GM12864 (cell line): ENCODE results near the gene LCP2.

Experiments used
- DNase-seq: peaks from one replicate; pipeline ENCODE4 v3.0.0-alpha.2; 2011; ENCODE audit warnings: low read depth
- H3K4me3 ChIP-seq: 2 replicates; pipeline ENCODE4 v1.5.1; 2011; ENCODE audit warnings: mild to moderate bottlenecking, low read depth, low read length, control low read depth
- TF ChIP-seq, protein P1 (sequence below): IDR thresholded peaks from 2 replicates; pipeline ENCODE4 v1.5.1; 2011; ENCODE audit warnings: low read depth, mild to moderate bottlenecking, moderate library complexity, low read length, control low read depth, inconsistent platforms; ENCODE audit errors: missing control alignments

LCP2 gene

GRCh38 chr5:170238456-170239196 is 59.0 kb downstream of the LCP2 start:
- H3K4me3 ChIP-seq: no peak overlapping the region
- TF ChIP-seq, protein P1, sequence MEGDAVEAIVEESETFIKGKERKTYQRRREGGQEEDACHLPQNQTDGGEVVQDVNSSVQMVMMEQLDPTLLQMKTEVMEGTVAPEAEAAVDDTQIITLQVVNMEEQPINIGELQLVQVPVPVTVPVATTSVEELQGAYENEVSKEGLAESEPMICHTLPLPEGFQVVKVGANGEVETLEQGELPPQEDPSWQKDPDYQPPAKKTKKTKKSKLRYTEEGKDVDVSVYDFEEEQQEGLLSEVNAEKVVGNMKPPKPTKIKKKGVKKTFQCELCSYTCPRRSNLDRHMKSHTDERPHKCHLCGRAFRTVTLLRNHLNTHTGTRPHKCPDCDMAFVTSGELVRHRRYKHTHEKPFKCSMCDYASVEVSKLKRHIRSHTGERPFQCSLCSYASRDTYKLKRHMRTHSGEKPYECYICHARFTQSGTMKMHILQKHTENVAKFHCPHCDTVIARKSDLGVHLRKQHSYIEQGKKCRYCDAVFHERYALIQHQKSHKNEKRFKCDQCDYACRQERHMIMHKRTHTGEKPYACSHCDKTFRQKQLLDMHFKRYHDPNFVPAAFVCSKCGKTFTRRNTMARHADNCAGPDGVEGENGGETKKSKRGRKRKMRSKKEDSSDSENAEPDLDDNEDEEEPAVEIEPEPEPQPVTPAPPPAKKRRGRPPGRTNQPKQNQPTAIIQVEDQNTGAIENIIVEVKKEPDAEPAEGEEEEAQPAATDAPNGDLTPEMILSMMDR: no peak
- DNase-seq: no peak

DNA sequence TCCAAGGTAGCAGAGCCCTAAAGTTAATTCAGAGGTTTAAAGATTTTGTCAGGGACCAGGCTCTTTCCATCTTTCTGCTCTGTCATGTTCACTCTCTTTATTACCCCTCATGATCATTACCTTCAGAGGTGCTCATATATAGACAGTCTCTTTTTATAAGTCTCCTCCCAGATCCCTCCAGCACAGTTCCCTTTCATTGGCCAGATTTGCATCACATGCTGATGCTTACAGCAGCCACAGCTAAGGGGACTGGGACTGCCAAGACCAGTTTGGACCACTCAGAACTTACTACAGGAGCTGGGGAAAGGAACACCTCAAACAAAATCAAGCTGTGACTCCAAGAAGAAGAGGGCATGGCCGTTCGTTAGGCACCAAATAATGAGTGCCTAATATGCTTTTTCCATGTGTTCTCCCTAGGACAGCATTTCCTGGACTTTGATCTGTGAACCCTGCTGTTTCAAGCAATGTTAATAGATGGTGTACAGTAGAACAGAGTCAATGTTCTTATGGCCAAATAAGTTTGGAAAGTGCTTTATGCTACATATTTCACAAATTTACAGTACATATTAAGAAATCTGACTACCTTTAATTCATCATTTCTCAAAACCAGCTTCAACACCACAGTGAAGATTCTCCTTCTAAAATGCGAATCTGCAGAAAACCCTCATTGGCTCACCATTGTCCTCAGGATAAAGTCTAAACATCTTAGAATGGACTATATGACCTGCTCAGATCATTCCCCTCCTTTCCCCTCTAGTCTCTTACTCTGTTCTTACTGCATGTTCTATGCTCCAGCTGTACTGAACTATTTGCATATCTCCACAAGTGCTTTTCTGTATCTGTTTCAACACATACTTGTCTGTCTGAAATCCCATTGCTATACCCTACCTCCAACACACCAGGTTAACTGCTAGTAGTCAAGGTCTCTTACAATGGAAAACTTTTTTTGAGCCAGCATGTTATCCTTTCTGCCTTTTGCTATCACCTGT is 61.4 kb downstream of the LCP2 start:
- TF ChIP-seq, protein P1: no peak
- DNase-seq: no peak
- H3K4me3 ChIP-seq: no peak overlapping the region

- TF ChIP-seq, protein P1: no peak
- no peak for DNase-seq
These were observed 64.2 kb downstream of the LCP2 start for GRCh38 chr5:170233358-170233892.

DNA sequence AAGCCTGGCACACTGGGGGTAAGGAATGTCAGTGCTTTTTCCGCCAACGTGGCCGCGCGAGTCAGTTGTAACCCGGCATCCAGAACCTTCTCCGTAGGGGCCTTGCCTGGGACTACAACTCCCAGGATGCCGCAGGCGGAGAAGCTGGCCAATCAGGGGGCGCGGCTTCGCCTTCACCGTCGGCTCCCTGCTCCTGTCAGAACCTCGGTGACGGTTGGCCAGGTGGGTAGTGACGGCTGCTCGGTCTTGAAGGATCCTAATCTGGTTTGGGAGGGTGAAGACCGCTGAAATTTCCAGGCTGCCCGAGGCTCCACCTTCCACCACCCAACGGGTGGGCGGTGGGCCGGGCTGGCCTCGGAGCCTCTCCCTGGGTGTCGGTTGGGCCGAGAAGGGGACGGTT is 64.8 kb downstream of the LCP2 start, which contains the start of gene C5orf58:
TSS of gene C5orf58 (plus strand) at position 200 of the 400 bp plus-strand sequence. CDS start 1,992 bp downstream, outside the sequence.
- H3K4me3 ChIP-seq: no peak within 1 kb of the TSS
- no peak for DNase-seq
- TF ChIP-seq, protein P1: no peak

More at GRCh38 chr5:170233358-170233892, 64.2 kb downstream of the LCP2 start:
- H3K4me3 ChIP-seq: no peak overlapping the region

DNA sequence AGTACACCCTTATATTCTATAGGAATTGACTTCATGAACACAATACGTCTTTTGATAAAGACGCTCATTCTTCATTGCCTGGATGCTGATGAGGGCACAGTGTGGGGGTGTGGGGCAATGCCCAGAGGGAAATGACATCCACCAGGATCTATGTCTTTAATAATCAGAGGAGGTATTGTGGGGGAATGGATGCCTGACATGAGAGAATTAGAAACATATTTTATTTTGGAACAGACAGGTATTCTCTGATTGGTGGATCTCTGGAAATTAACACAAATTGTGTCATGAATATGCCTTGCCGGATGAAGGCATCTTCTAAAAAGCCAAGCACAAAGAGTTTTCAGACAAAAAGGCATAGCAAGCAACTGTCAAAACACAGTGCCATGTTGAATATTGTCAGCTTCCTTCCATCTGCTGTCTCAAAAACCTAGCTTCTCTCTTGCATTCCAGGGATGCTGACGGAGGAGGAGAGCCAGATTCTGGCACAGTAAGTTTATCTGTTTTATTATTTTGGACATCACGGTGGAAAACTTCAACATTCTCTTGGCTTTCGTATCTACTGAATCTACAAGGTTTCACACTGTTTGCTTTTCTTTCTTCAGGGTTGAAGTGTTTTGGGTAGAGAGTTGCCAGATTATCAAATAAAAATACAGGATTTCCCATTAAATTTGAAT is 68.7 kb downstream of the LCP2 start:
- no peak for DNase-seq
- TF ChIP-seq, protein P1: no peak
- H3K4me3 ChIP-seq: no peak overlapping the region

DNA sequence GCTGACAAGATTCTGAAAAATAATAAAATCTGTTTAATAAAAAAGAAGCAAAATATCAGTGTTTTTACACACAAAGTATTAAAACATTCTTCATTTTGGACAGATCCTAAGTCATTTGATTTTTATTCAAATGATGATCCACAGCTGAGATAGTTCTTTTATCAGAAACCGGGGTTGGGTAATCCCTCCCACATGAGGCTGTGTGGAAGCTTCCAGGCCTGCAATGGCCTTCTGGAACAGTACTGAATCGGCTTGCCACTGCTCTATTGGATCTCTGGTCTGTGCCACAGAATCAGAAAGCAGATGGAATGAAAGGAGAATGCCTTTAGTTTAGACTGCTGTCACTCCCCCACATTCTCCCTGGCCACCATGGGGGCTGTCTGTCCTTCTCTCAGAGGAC is 70.9 kb downstream of the LCP2 start:
- TF ChIP-seq, protein P1: no peak
- DNase-seq: no peak
- H3K4me3 ChIP-seq: no peak overlapping the region
